ENCODE results near the gene PDS5B. TPM values are rescaled to one million over a fixed set of nuclear protein-coding genes. Genes with fewer than 3 reads are reported as not detected.
A peak's percentile ranks its signal among the peaks of the same experiment; 100 is the strongest.

Gene PDS5B
- total and polyA plus RNA-seq, 9 of the 15 experiments (the other 6 are each of a cell fraction or from before 2014, with no cell fraction given) = 6.2 to 23.7 (median 13.1) TPM

- TF ChIP-seq FOXA3 (CRISPR knock-in tag; conservative IDR thresholded peaks at IDR 0.05 in 1 of 2, IDR thresholded peaks at IDR 0.05 in 1 of 2) (no peak), CEBPG (CRISPR knock-in tag; IDR thresholded peaks at IDR 0.05) (no peak), CEBPG (tag; conservative IDR thresholded peaks at IDR 0.05 in 1 of 2, IDR thresholded peaks at IDR 0.05 in 1 of 2) (no peak; a peak in 1 of 4 replicates), PRDM10 (IDR thresholded peaks at IDR 0.05; ENCODE audit: partially characterized antibody) (peak; percentile 33), ZNF507 (tag; conservative IDR thresholded peaks at IDR 0.05) (peak; percentile 37), ETV5 (CRISPR knock-in tag; IDR thresholded peaks at IDR 0.05; ENCODE audit: low read depth) (0 out of 2 replicates have a peak, but pooled peaks have one; percentile 46), ZFP36 (IDR thresholded peaks at IDR 0.05; ENCODE audit: low read depth, low read length, partially characterized antibody) (no peak), CBX1 (IDR thresholded peaks at IDR 0.05; ENCODE audit: low read depth) (no peak; the same call in 1 of the 2 replicates), ZNF644 (tag; IDR thresholded peaks at IDR 0.05; ENCODE audit: low read depth) (0 out of 2 replicates have a peak, but pooled peaks have one; percentile 61), ZBTB43 (CRISPR knock-in tag; IDR thresholded peaks at IDR 0.05) (no peak), ILF3 (IDR thresholded peaks at IDR 0.05; ENCODE audit: borderline replicate concordance) (0 out of 2 replicates have a peak, but pooled peaks have one; percentile 44), FOXP4 (CRISPR knock-in tag; IDR thresholded peaks at IDR 0.05; ENCODE audit: borderline replicate concordance) (no peak), ZNF639 (CRISPR knock-in tag; conservative IDR thresholded peaks at IDR 0.05 in 1 of 2, IDR thresholded peaks at IDR 0.05 in 1 of 2) (peak in 1 of 2 experiments; percentile 71; a peak in 2 of 4 replicates), RFX1 (IDR thresholded peaks at IDR 0.05) (peak; percentile 39; the same call in 1 of the 2 replicates)
Measured at GRCh38 chr13:32538621-32539246, 47.5 kb upstream of the PDS5B start, which contains the start of gene N4BP2L2 (continued).
